ENCODE results near the gene RCN1. TPM values are rescaled to one million over a fixed set of nuclear protein-coding genes. Genes with fewer than 3 reads are reported as not detected.

The RCN1 gene
- total RNA-seq, 4 donors from 2014 or later = 20.3 to 40.0 (median 29.4) TPM

DNA sequence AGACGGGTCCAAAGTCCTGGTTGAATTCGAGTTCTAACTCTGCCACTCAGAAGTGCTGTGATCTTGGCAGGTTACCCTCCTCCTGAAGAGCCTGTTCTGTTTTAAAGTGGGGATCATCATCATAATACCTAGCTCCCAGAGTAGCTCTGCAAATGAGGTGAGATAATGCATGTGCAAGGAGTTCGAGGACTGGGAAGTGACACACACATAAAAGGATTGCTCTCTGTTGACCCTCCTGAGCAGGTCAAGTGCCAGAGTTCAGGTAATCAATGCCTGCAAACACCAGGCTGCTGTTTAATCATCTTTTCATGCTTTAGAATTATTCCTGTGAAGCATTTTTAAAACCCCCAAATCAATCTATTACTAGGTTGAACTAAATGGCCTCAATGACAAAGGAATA lies 19.9 kb downstream of the RCN1 start:
- H3K4me3 ChIP-seq (ENCODE audit: low read depth, poor library complexity, severe bottlenecking) = no peak overlapping the region
- no peak for TF ChIP-seq CTCF (IDR thresholded peaks at IDR 0.05)
- TF ChIP-seq POLR2A (IDR thresholded peaks at IDR 0.05) = no peak
- intact Hi-C loops (cut with DNase I; ENCODE audit: low total_unique reads) = no loop called here
- no peak for DNase-seq (ENCODE audit: low spot score in 2 of 2)
- 87 to 89% methylated on average over 3 of the region's 3 CpGs for WGBS, 2 donors

DNA sequence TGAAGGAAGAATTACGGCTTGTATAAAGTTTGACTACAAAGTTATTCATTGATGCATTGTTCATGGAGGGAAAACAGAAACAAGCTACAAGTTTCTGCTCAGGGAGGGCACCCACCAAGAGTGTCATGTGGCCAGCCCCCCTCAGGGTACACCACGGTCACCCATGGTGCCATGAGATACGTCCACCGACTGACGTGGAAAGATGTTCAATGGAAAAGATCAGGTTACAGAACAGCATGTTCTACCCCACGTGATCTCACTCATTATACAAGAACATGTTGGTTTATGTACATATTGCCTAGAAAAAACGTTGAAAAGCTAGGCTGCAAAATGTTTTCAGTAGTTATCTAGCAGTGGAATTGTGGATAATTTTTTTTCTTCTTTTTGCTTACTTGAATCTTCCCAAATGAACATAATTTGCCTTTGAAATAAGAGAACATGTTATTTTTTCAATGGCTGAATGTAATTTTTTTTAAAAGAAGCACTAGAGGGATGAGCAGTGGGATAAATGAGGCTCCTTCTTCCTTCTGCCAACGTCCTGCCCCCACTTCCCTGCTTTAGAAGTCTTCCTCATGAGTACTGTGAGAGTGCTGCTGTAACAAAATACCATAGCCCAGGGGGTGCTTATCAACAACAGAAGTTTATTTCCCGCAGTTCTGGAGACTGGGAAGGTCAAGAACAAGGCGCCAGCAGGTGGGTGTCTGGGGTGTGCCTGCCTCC lies 22.5 kb downstream of the RCN1 start:
- intact Hi-C loops (cut with DNase I; ENCODE audit: low total_unique reads) = no loop called here
- TF ChIP-seq CTCF (IDR thresholded peaks at IDR 0.05) (no peak), POLR2A (IDR thresholded peaks at IDR 0.05) (no peak)

DNA sequence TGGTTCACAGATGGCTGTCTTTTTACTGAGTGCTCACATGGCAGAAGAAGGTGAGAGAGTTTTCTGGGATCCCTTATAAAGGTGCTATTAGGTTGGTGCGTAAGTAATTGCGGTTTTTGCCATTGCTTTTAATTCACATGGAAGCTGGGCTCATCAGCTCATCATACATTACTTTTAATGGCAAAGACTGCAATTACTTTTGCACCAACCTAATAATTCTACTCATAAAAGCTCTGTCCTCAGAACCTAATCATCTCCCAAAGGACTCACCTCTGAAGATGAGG lies 23.0 kb downstream of the RCN1 start:
- intact Hi-C loops (cut with DNase I; ENCODE audit: low total_unique reads) = no loop called here
- no peak overlapping the region for H3K4me3 ChIP-seq (ENCODE audit: low read depth, poor library complexity, severe bottlenecking)
- TF ChIP-seq POLR2A (IDR thresholded peaks at IDR 0.05) = no peak
- TF ChIP-seq CTCF (IDR thresholded peaks at IDR 0.05) = no peak
- no peak for DNase-seq (ENCODE audit: low spot score in 2 of 2)
- 76 to 86% methylated on average over 2 of the region's 2 CpGs for WGBS, 2 donors

More for the DNA sequence above, 22.5 kb downstream of the RCN1 start:
- DNase-seq (ENCODE audit: low spot score in 2 of 2) = no peak
- WGBS, 2 donors = 34 to 35% methylated on average over 10 of the region's 10 CpGs
- no peak overlapping the region for H3K4me3 ChIP-seq (ENCODE audit: low read depth, poor library complexity, severe bottlenecking)

- WGBS, 2 donors = 60 to 68% methylated on average over 5 of the region's 5 CpGs
These were observed 24.6 kb downstream of the RCN1 start for GRCh38 chr11:32115446-32115845.

DNA sequence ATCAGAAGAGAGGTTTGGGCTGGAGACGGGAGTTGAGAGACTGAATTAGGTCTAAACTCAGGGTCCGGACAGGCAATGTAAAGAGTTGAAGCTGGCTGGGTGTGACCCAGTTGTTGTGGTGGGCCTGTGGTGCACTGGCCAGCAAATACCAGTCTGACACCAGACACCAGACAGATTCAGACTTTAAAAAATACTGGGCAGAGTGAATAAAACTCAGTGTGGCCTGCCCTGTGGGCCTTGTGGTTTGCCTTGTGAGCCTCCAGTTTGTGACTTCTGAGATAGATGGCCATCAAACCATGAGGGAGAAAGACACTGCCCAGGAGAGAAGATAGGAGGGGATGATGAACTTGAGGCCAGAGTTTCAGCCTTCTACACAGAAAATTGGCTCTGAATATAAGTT lies 25.8 kb downstream of the RCN1 start:
- WGBS, 2 donors = 92 to 100% methylated on average over 2 of the region's 2 CpGs
- TF ChIP-seq POLR2A (IDR thresholded peaks at IDR 0.05) (no peak), CTCF (IDR thresholded peaks at IDR 0.05) (no peak)
- H3K4me3 ChIP-seq (ENCODE audit: low read depth, poor library complexity, severe bottlenecking) = no peak overlapping the region
- intact Hi-C loops (cut with DNase I; ENCODE audit: low total_unique reads) = no loop called here
- no peak for DNase-seq (ENCODE audit: low spot score in 2 of 2)

More at GRCh38 chr11:32115446-32115845, 24.6 kb downstream of the RCN1 start:
- intact Hi-C loops (cut with DNase I; ENCODE audit: low total_unique reads) = no loop called here
- H3K4me3 ChIP-seq (ENCODE audit: low read depth, poor library complexity, severe bottlenecking) = no peak overlapping the region
- TF ChIP-seq POLR2A (IDR thresholded peaks at IDR 0.05) (no peak), CTCF (IDR thresholded peaks at IDR 0.05) (no peak)
- DNase-seq (ENCODE audit: low spot score in 2 of 2) = no peak
